ENCODE measurements around the gene SURF2.

SURF2 gene

GRCh38 chr9:133340916-133341315, 15.4 kb upstream of the SURF2 start:
- no peak overlapping the region for H3K4me3 ChIP-seq (ENCODE audit: low read length, poor library complexity, severe bottlenecking)
- peaks cover 4% of the 10 kb centered on the region for H4K20me1 ChIP-seq (ENCODE audit: insufficient read depth, low read length, poor library complexity, severe bottlenecking)
- peaks cover 15% of the 10 kb centered on the region for H3K4me1 ChIP-seq (ENCODE audit: insufficient read depth, low read length, poor library complexity, severe bottlenecking)
- H3K9me3 ChIP-seq (ENCODE audit: insufficient read depth, low read depth, low read length): no peaks in the 10 kb centered on the region
- H3K9ac ChIP-seq (ENCODE audit: low read depth, low read length, poor library complexity, severe bottlenecking): peak overlapping the region; percentile 31
- no peaks in the 10 kb centered on the region for H3K27me3 ChIP-seq (ENCODE audit: insufficient read depth, low read length, poor library complexity, severe bottlenecking)
- TF ChIP-seq CTCF (conservative IDR thresholded peaks at IDR 0.05; ENCODE audit: low read length) (no peak), EZH2phosphoT487 (IDR thresholded peaks at IDR 0.05; ENCODE audit: borderline replicate concordance) (no peak)
- H3K36me3 ChIP-seq (ENCODE audit: insufficient read depth, low read length): peaks cover 24% of the 10 kb centered on the region; the same call in 1 of the 2 replicates
- H3K9me2 ChIP-seq (replicated peaks; ENCODE audit: low read depth, low read length): no peaks in the 10 kb centered on the region
- peaks cover 11% of the 10 kb centered on the region for H3K79me2 ChIP-seq (ENCODE audit: insufficient read depth, low read length)
- H3K4me2 ChIP-seq (ENCODE audit: low read depth, low read length, poor library complexity, severe bottlenecking): peak overlapping the region; percentile 11
- no peaks in the 10 kb centered on the region for H3F3A ChIP-seq (ENCODE audit: low read depth)
- H2AFZ ChIP-seq (ENCODE audit: low read length): no peak overlapping the region

- H4K20me1 ChIP-seq (ENCODE audit: insufficient read depth, low read length, poor library complexity, severe bottlenecking): peaks cover 9% of the 10 kb centered on the region
- no peak overlapping the region for H2AFZ ChIP-seq (ENCODE audit: low read length)
- no peak overlapping the region for H3K4me2 ChIP-seq (ENCODE audit: low read depth, low read length, poor library complexity, severe bottlenecking)
- peaks cover 18% of the 10 kb centered on the region for H3K4me1 ChIP-seq (ENCODE audit: insufficient read depth, low read length, poor library complexity, severe bottlenecking)
- H3K79me2 ChIP-seq (ENCODE audit: insufficient read depth, low read length): peaks cover 17% of the 10 kb centered on the region
- peaks cover 24% of the 10 kb centered on the region; the same call in 1 of the 2 replicates for H3K36me3 ChIP-seq (ENCODE audit: insufficient read depth, low read length)
- no peaks in the 10 kb centered on the region for H3K9me3 ChIP-seq (ENCODE audit: insufficient read depth, low read depth, low read length)
- TF ChIP-seq EZH2phosphoT487 (IDR thresholded peaks at IDR 0.05; ENCODE audit: borderline replicate concordance) (no peak), CTCF (conservative IDR thresholded peaks at IDR 0.05; ENCODE audit: low read length) (no peak)
- H3K9ac ChIP-seq (ENCODE audit: low read depth, low read length, poor library complexity, severe bottlenecking): no peak overlapping the region
- H3K4me3 ChIP-seq (ENCODE audit: low read length, poor library complexity, severe bottlenecking): no peak overlapping the region
- H3K27me3 ChIP-seq (ENCODE audit: insufficient read depth, low read length, poor library complexity, severe bottlenecking): no peaks in the 10 kb centered on the region
- no peaks in the 10 kb centered on the region for H3F3A ChIP-seq (ENCODE audit: low read depth)
- no peaks in the 10 kb centered on the region for H3K9me2 ChIP-seq (replicated peaks; ENCODE audit: low read depth, low read length)
These were observed 14.8 kb upstream of the SURF2 start for GRCh38 chr9:133341369-133342068.

GRCh38 chr9:133342069-133342406, 14.3 kb upstream of the SURF2 start:
- Histone ChIP-seq H3K27me3 (ENCODE audit: insufficient read depth, low read length, poor library complexity, severe bottlenecking) (no peaks in the 10 kb centered on the region), H3F3A (ENCODE audit: low read depth) (no peaks in the 10 kb centered on the region), H3K9me3 (ENCODE audit: insufficient read depth, low read depth, low read length) (no peaks in the 10 kb centered on the region), H3K4me3 (ENCODE audit: low read length, poor library complexity, severe bottlenecking) (no peak overlapping the region), H4K20me1 (ENCODE audit: insufficient read depth, low read length, poor library complexity, severe bottlenecking) (peaks cover 13% of the 10 kb centered on the region), H3K4me1 (ENCODE audit: insufficient read depth, low read length, poor library complexity, severe bottlenecking) (peaks cover 23% of the 10 kb centered on the region), H3K36me3 (ENCODE audit: insufficient read depth, low read length) (peaks cover 24% of the 10 kb centered on the region; the same call in 1 of the 2 replicates), H2AFZ (ENCODE audit: low read length) (no peak overlapping the region), H3K79me2 (ENCODE audit: insufficient read depth, low read length) (peaks cover 22% of the 10 kb centered on the region), H3K9me2 (replicated peaks; ENCODE audit: low read depth, low read length) (no peaks in the 10 kb centered on the region), H3K4me2 (ENCODE audit: low read depth, low read length, poor library complexity, severe bottlenecking) (no peak overlapping the region), H3K9ac (ENCODE audit: low read depth, low read length, poor library complexity, severe bottlenecking) (no peak overlapping the region)
- TF ChIP-seq EZH2phosphoT487 (IDR thresholded peaks at IDR 0.05; ENCODE audit: borderline replicate concordance): no peak
- TF ChIP-seq CTCF (conservative IDR thresholded peaks at IDR 0.05; ENCODE audit: low read length): peak; percentile 37

All from Loucy (cell line).